ENCODE measurements around the gene ANKRD34A. TPM values are rescaled to one million over a fixed set of nuclear protein-coding genes. Genes with fewer than 3 reads are reported as not detected.

ANKRD34A gene
- total and polyA plus RNA-seq, 2 of the 13 experiments (the other 11 are each of a cell fraction or from before 2014, with no cell fraction given): 0.05 to 0.07 TPM

- TF ChIP-seq SNRNP70 (IDR thresholded peaks at IDR 0.05; ENCODE audit: low read depth, low read length): no peak
- TF ChIP-seq ZNF83 (CRISPR knock-in tag; IDR thresholded peaks at IDR 0.05; ENCODE audit: borderline replicate concordance): no peak
- no peak for TF ChIP-seq SRSF4 (IDR thresholded peaks at IDR 0.05; ENCODE audit: low read depth, low read length, poor library complexity, severe bottlenecking)
- peak; percentile 36; the same call in 1 of the 2 replicates for TF ChIP-seq MIER3 (CRISPR knock-in tag; IDR thresholded peaks at IDR 0.05; ENCODE audit: borderline replicate concordance)
- no peak for TF ChIP-seq SOX6 (IDR thresholded peaks at IDR 0.05)
- TF ChIP-seq SOX6 (CRISPR knock-in tag; IDR thresholded peaks at IDR 0.05): peak; percentile 67
- no peak for TF ChIP-seq BRCA1 (CRISPR knock-in tag; IDR thresholded peaks at IDR 0.05)
- TF ChIP-seq TFE3 (CRISPR knock-in tag; IDR thresholded peaks at IDR 0.05): no peak
- TF ChIP-seq KMT2B (CRISPR knock-in tag; IDR thresholded peaks at IDR 0.05): peak; percentile 86
- TF ChIP-seq ZMAT5 (CRISPR knock-in tag; IDR thresholded peaks at IDR 0.05; ENCODE audit: borderline replicate concordance, low read depth): no peak
- peak; percentile 30; the same call in 1 of the 2 replicates for TF ChIP-seq CSRNP1 (CRISPR knock-in tag; IDR thresholded peaks at IDR 0.05)
- no peak for TF ChIP-seq MTA3 (CRISPR knock-in tag; IDR thresholded peaks at IDR 0.05)
- no peak for TF ChIP-seq ZNF12 (CRISPR knock-in tag; IDR thresholded peaks at IDR 0.05)
- no peak for TF ChIP-seq AKNA (CRISPR knock-in tag; IDR thresholded peaks at IDR 0.05; ENCODE audit: borderline replicate concordance)
- TF ChIP-seq KDM2A (CRISPR knock-in tag; IDR thresholded peaks at IDR 0.05; ENCODE audit: borderline replicate concordance, low read depth): peak; percentile 79; the same call in 1 of the 2 replicates
- no peak for TF ChIP-seq CHCHD3 (CRISPR knock-in tag; IDR thresholded peaks at IDR 0.05)
- no peak for TF ChIP-seq ZNF75D (CRISPR knock-in tag; IDR thresholded peaks at IDR 0.05; ENCODE audit: borderline replicate concordance)
- peak; percentile 58; the same call in 1 of the 2 replicates for TF ChIP-seq PHF21A (CRISPR knock-in tag; IDR thresholded peaks at IDR 0.05)
- TF ChIP-seq ZNF430 (CRISPR knock-in tag; IDR thresholded peaks at IDR 0.05): peak; percentile 68; the same call in 1 of the 2 replicates
- no peak for TF ChIP-seq ZNF260 (CRISPR knock-in tag; IDR thresholded peaks at IDR 0.05; ENCODE audit: borderline replicate concordance, low read depth)
- 0 out of 2 replicates have a peak, but pooled peaks have one; percentile 30 for TF ChIP-seq GATAD2A (CRISPR knock-in tag; IDR thresholded peaks at IDR 0.05)
Measured at GRCh38 chr1:145927063-145927886, 37.1 kb downstream of the ANKRD34A start, which contains the start of gene RBM8A (continued).
